T-cell (primary cell): ENCODE results near the gene DNAI1. TPM values are rescaled to one million over a fixed set of nuclear protein-coding genes. Genes with fewer than 3 reads are reported as not detected.
"Not testable (repeated sequence)": the region's sequence is repeated elsewhere in the genome, so short reads cannot be mapped to it uniquely, and the experiment has no call there.

ENCODE experiments used
- ATAC-seq, 4 experiments: fragments of 200-7000 bp in 3 of 4; fragments of 150-1000 bp in 1 of 4; cut with Tn5 transposase; replicated peaks in 1 of 4; 1 replicate in 3 of 4; 2 replicates in 1 of 4; pipeline ENCODE4 v1.10.0; 2021; ENCODE audit warnings: moderate library complexity in 3 of 4, mild to moderate bottlenecking in 2 of 4, moderate number of reproducible peaks in 1 of 4
- CTCF ChIA-PET, 2 donors: fragments of 300-600 bp; sonication (Branson Sonifier 250); formaldehyde crosslinking; loops; one replicate each; lab custom pipeline; 2022; ENCODE audit warnings: antibody characterized with exemption in 2 of 2; lab: Charles Lee
- POLR2A ChIA-PET, 2 donors: fragments of 300-600 bp; sonication (Branson Sonifier 250); formaldehyde crosslinking; loops; one replicate each; lab custom pipeline; 2022; ENCODE audit warnings: antibody characterized with exemption in 2 of 2; lab: Charles Lee
- DNase-seq, 35 experiments: peaks; one replicate each; pipeline versions ENCODE4 v3.0.0 to v3.0.0-alpha.2; 2013 to 2023
- H3K27ac ChIP-seq: one replicate; pipeline ENCODE4 v1.5.1; 2013; ENCODE audit warnings: low read length
- H3K27me3 ChIP-seq, 2 experiments: replicated peaks in 1 of 2; 1 replicate in 1 of 2; 2 replicates in 1 of 2; pipeline versions ENCODE4 v1.6.1 to v1.7.0; 2013; ENCODE audit warnings: low read length in 1 of 2, mixed read lengths in 1 of 2; ENCODE audit not compliant: control insufficient read depth in 2 of 2, insufficient read depth in 2 of 2; ENCODE audit errors: extremely low read depth in 1 of 2
- H3K36me3 ChIP-seq, 2 donors: 1 replicate in 1 of 2; 2 replicates in 1 of 2; pipeline versions ENCODE4 v1.6.1 to v1.7.0; 2013; ENCODE audit warnings: low read length in 1 of 2; ENCODE audit not compliant: control insufficient read depth in 2 of 2, insufficient read depth in 1 of 2; ENCODE audit errors: extremely low read depth in 1 of 2
- H3K4me1 ChIP-seq, 2 experiments: 1 replicate in 1 of 2; 2 replicates in 1 of 2; pipeline versions ENCODE4 v1.6.1 to v1.7.0; 2013; ENCODE audit warnings: low read length in 2 of 2, mixed read lengths in 1 of 2; ENCODE audit not compliant: insufficient read depth in 2 of 2, control insufficient read depth in 1 of 2; ENCODE audit errors: extremely low read depth in 1 of 2
- H3K4me3 ChIP-seq, 2 donors: 1 replicate in 1 of 2; 2 replicates in 1 of 2; pipeline versions ENCODE4 v1.5.1 to v1.7.0; 2013; ENCODE audit warnings: mild to moderate bottlenecking in 2 of 2, low read length in 1 of 2, moderate library complexity in 1 of 2; ENCODE audit not compliant: control insufficient read depth in 1 of 2; ENCODE audit errors: extremely low read depth in 1 of 2
- H3K9me3 ChIP-seq: 2 replicates; pipeline ENCODE4 v1.7.0; 2013
- H3K27ac Mint-ChIP-seq, 2 donors: one replicate each; pipeline ENCODE4 v1.8.0; 2020 to 2021; ENCODE audit warnings: mild to moderate bottlenecking in 2 of 2, mixed read lengths in 2 of 2
- H3K27me3 Mint-ChIP-seq, 2 donors: one replicate each; pipeline ENCODE4 v1.8.0; 2021 to 2022; ENCODE audit warnings: mixed read lengths in 2 of 2
- H3K36me3 Mint-ChIP-seq: one replicate; pipeline ENCODE4 v1.8.0; 2021; ENCODE audit warnings: mixed read lengths
- H3K4me1 Mint-ChIP-seq, 3 donors: one replicate each; pipeline ENCODE4 v1.8.0; 2020 to 2022; ENCODE audit warnings: mixed read lengths in 3 of 3, mild to moderate bottlenecking in 1 of 3
- H3K4me3 Mint-ChIP-seq, 3 donors: one replicate each; pipeline ENCODE4 v1.8.0; 2020 to 2022; ENCODE audit warnings: mild to moderate bottlenecking in 3 of 3, mixed read lengths in 3 of 3, moderate library complexity in 3 of 3
- H3K9me3 Mint-ChIP-seq, 3 donors: one replicate each; pipeline ENCODE4 v1.8.0; 2020 to 2022; ENCODE audit warnings: mixed read lengths in 3 of 3
- WGBS: methylation state at CpG from one replicate; pipeline ENCODE4 v1.1.5; 2013; ENCODE audit warnings: missing lambda C conversion rate; ENCODE audit not compliant: insufficient coverage; 5-methylcytosine and 5-hydroxymethylcytosine counted together
- total RNA-seq, 35 experiments: library from RNA in 6 of 35; stranded (reverse) in 6 of 35; fragments of 120-200 nt in 1 of 35; gene quantifications; one replicate each; pipeline versions ENCODE4 v1.2.1 to v1.2.4 and lab custom pipeline; 2013 to 2026

The DNAI1 gene
- total RNA-seq, 5 donors from 2014 or later (not counting 1 experiment from before 2014, with no cell fraction given), result not detected

DNA sequence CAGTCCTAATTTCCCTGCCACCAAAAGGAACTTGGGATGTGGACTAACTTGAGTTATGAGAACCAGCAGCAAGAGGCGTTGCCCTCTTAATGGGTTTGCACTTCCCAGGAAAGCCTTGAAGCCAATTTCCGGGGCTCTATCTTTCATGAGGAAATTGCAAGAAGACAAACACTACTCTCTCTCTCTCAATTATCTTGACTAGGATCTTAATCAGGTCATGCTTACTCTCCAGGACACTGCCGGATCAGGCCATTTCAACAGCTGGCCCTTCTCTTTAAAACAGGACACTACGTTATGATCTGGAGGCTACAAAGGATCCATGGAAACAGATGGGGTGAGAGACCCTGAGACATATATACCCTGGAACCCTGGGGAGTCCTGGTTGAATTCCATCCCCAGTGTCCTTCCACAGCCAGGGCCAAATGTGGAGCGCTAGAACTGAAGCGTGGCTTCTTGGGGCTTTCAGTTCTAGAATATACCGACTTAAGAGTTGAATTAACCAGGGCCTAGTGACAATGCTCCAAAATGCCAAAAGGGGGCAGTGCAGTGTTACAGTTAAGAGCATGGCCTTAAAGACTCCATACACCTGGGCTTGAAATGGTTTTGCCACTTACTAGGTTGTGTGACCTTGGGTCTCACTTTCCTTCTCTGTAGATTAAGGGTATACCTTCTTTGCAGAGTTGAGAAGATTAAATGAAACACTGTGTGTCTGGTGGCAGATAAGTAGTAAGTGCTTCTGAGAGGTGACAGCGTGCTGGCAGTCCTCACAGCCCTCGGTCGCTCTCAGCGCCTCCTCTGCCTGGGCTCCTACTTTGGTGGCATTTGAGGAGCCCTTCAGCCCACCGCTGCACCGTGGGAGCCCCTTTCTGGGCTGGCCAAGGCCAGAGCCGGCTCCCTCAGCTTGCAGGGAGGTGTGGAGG, 21.3 kb upstream of the DNAI1 start:
- Histone ChIP-seq H3K27me3 (no peaks in the 10 kb centered on the region), H3K27ac (no peak overlapping the region), H3K4me3 (no peak overlapping the region), H3K9me3 (no peaks in the 10 kb centered on the region), H3K4me1 (peaks cover 0 to 8% of the 10 kb centered on the region in 2 experiments), H3K36me3 (no peaks in the 10 kb centered on the region)
- Mint-ChIP-seq H3K36me3 (peaks cover 9% of the 10 kb centered on the region), H3K27ac (no peak overlapping the region), H3K4me3 (no peak overlapping the region), H3K9me3 (no peaks in the 10 kb centered on the region), H3K4me1 (peaks cover 12 to 18% (median 14%) of the 10 kb centered on the region in 3 donors), H3K27me3 (no peaks in the 10 kb centered on the region)
- ATAC-seq (peak; percentile 79 to 89 (median 86)), DNase-seq (peak; percentile 17 to 87 (median 51))
- POLR2A ChIA-PET, result no interaction called here
- CTCF ChIA-PET, result interaction anchor here (1.0 to 1.3 kb wide), 4 partner anchors 61 to 197 kb away, joined by 3 to 6 read pairs (median 4); no protein-coding TSS in a partner anchor
- 64% methylated on average over 4 of the region's 14 CpGs for WGBS

DNA sequence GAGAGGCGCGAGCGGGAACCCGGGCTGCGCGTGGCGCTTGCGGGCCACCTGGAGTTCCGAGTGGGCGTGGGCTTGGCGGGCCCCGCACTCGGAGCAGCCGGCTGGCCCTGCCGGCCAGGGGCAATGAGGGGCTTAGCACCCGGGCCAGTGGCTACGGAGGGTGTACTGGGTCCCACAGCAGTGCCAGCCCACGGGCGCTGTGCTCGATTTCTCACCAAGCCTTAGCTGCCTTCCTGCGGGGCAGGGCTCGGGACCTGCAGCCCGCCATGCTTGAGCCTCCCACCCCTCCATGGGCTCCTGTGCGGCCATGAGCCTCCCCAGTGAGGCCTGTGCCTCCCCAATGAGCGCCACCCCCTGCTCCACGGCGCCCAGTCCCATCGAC, 20.7 kb upstream of the DNAI1 start:
- H3K9me3 ChIP-seq, ATAC-seq, DNase-seq, H3K27me3 ChIP-seq, H3K27ac ChIP-seq, H3K9me3 Mint-ChIP-seq, H3K27ac Mint-ChIP-seq, H3K4me3 ChIP-seq, H3K4me3 Mint-ChIP-seq, H3K36me3 Mint-ChIP-seq, H3K4me1 ChIP-seq, H3K27me3 Mint-ChIP-seq, POLR2A ChIA-PET, H3K36me3 ChIP-seq: not testable (repeated sequence)
- H3K4me1 Mint-ChIP-seq, result peaks cover 12 to 18% (median 14%) of the 10 kb centered on the region in 3 donors
- CTCF ChIA-PET, result interaction anchor here (1.0 to 1.2 kb wide), 4 partner anchors 59 to 197 kb away, joined by 3 to 4 read pairs (median 4); no protein-coding TSS in a partner anchor
- 97% methylated on average over 24 of the region's 28 CpGs for WGBS

DNA sequence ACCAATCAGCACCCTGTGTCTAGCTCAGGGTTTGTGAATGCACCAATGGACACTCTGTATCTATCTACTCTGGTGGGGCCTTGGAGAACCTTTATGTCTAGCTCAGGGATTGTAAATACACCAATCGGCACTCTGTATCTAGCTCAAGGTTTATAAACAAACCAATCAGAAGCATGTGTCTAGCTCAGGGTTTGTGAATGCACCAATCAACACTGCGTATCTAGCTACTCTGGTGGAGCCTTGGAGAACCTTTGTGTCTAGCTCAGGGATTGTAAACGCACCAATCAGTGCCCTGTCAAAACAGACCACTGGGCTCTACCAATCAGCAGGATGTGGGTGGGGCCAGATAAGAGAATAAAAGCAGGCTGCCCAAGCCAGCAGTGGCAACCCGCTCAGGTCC, 20.1 kb upstream of the DNAI1 start:
- POLR2A ChIA-PET, H3K4me3 ChIP-seq, H3K9me3 Mint-ChIP-seq, H3K36me3 ChIP-seq, H3K27me3 ChIP-seq, ATAC-seq, H3K9me3 ChIP-seq, H3K4me3 Mint-ChIP-seq, DNase-seq, H3K36me3 Mint-ChIP-seq, H3K4me1 ChIP-seq, H3K27me3 Mint-ChIP-seq, H3K27ac Mint-ChIP-seq, H3K27ac ChIP-seq: not testable (repeated sequence)
- CTCF ChIA-PET, result interaction anchor here (1.0 to 1.2 kb wide), 4 partner anchors 58 to 196 kb away, joined by 3 to 4 read pairs (median 4); no protein-coding TSS in a partner anchor
- H3K4me1 Mint-ChIP-seq, result peaks cover 12 to 18% (median 14%) of the 10 kb centered on the region in 3 donors
- 86% methylated on average over 2 of the region's 4 CpGs for WGBS

DNA sequence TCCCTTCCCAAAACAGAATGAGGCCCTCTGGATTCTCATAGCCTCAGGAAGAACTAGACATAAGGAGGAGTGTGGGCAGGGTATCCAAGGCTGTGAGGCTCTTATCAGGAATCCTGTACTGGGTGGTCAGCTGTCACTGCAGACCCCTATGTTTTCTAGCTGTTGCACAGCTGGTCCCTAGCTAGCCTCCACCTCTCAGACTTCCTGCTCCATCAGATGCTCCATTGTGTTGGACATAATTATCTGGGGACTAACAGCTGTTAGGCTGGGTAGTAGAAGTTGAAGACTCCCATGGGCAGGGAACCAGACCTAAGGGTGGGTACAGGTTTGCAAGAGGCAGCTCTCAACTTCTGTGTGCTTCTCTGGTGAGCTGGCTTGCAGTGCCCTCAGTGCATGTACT, 18.6 kb upstream of the DNAI1 start:
- no peaks in the 10 kb centered on the region for H3K27me3 ChIP-seq
- Mint-ChIP-seq H3K27me3 (no peaks in the 10 kb centered on the region), H3K4me3 (no peak overlapping the region), H3K4me1 (peaks cover 12 to 18% (median 14%) of the 10 kb centered on the region in 3 donors), H3K9me3 (no peaks in the 10 kb centered on the region), H3K27ac (no peak overlapping the region), H3K36me3 (peaks cover 9% of the 10 kb centered on the region)
- ATAC-seq (no peak), DNase-seq (no peak)
- H3K9me3 ChIP-seq, result no peaks in the 10 kb centered on the region
- ChIA-PET POLR2A (interaction anchor here in 1 of 2 donors (0.6 kb wide), 1 partner anchor 624 kb away, joined by 3 read pairs; no protein-coding TSS in a partner anchor), CTCF (interaction anchor here (0.7 to 1.3 kb wide), 8 partner anchors 9 to 167 kb away, joined by 3 to 4 read pairs (median 3); no protein-coding TSS in a partner anchor)
- H3K4me1 ChIP-seq, result peaks cover 0 to 8% of the 10 kb centered on the region in 2 experiments
- no peaks in the 10 kb centered on the region for H3K36me3 ChIP-seq
- H3K4me3 ChIP-seq, result no peak overlapping the region
- no peak overlapping the region for H3K27ac ChIP-seq

DNA sequence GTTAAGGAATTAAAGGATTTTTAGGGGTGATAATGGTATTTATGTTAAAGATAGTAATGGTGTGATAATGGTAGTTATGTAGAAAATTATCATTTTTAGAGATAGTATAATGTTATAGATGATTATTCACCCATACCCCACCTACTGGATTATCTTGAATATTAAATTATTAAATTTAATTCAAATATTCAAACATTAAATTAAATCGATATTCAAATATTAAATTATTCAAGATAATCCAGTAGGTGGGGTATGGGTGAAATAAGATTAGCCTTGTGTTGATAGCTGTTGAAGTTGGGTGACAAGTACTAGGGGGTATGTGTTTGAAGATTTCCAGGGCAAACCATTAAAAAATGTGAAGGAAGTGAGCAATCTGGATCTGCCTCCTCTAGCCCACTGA, 15.8 kb upstream of the DNAI1 start:
- peaks cover 9% of the 10 kb centered on the region for H3K36me3 Mint-ChIP-seq
- WGBS, result no CpG with 5 or more reads among the region's 1 CpG

DNA sequence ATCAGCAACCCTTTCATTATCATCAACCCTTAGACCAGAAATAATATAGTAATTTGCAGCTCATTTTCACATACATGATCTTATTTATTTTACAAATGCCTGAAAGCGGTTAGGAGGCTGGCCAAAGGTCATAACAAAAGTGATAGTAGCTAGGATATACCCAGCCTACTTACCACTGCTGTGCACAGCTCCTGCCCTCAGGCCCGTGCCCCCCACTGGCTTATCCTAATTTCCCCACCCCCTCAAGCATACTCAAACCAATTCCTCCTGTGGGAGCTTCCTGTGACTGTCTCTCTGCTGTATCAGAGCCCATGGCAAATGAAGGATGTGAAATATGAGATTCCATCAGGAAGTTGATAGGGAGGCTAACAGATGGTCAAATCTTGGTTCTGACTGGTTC, 15.1 kb upstream of the DNAI1 start:
- Mint-ChIP-seq H3K36me3 (peaks cover 7% of the 10 kb centered on the region), H3K9me3 (no peaks in the 10 kb centered on the region), H3K27ac (no peak overlapping the region), H3K4me3 (no peak overlapping the region), H3K4me1 (peaks cover 12 to 18% (median 14%) of the 10 kb centered on the region in 3 donors), H3K27me3 (no peaks in the 10 kb centered on the region)
- Histone ChIP-seq H3K27me3 (no peaks in the 10 kb centered on the region), H3K27ac (no peak overlapping the region), H3K9me3 (no peaks in the 10 kb centered on the region), H3K36me3 (no peaks in the 10 kb centered on the region), H3K4me3 (no peak overlapping the region), H3K4me1 (peaks cover 0 to 8% of the 10 kb centered on the region in 2 experiments)
- DNase-seq (no peak), ATAC-seq (no peak)
- WGBS, result no CpG with 5 or more reads among the region's 2 CpGs
- CTCF ChIA-PET, result interaction anchor here in 1 of 2 donors (0.7 kb wide), 1 partner anchor 57 kb away, joined by 3 read pairs; no protein-coding TSS in a partner anchor
- POLR2A ChIA-PET, result no interaction called here

More for the DNA sequence above, 15.8 kb upstream of the DNAI1 start:
- Histone ChIP-seq H3K9me3 (no peaks in the 10 kb centered on the region), H3K27ac (no peak overlapping the region), H3K4me1 (peaks cover 0 to 8% of the 10 kb centered on the region in 2 experiments), H3K4me3 (no peak overlapping the region), H3K36me3 (no peaks in the 10 kb centered on the region), H3K27me3 (no peaks in the 10 kb centered on the region)
- no peak overlapping the region for H3K27ac Mint-ChIP-seq
- ChIA-PET POLR2A (no interaction called here), CTCF (interaction anchor here in 1 of 2 donors (0.7 kb wide), 1 partner anchor 58 kb away, joined by 3 read pairs; no protein-coding TSS in a partner anchor)
- ATAC-seq, result no peak
- H3K9me3 Mint-ChIP-seq, result no peaks in the 10 kb centered on the region
- DNase-seq, result no peak
- no peak overlapping the region for H3K4me3 Mint-ChIP-seq
- H3K4me1 Mint-ChIP-seq, result peaks cover 12 to 18% (median 14%) of the 10 kb centered on the region in 3 donors
- H3K27me3 Mint-ChIP-seq, result no peaks in the 10 kb centered on the region
